Ectodermal cell (in vitro differentiated cells): ENCODE data around the gene ENPP1.

Experiments
- H3K27ac ChIP-seq: 2 replicates; pipeline ENCODE4 v1.7.0; 2013; ENCODE audit warnings: mild to moderate bottlenecking, low read depth, low read length; ENCODE audit not compliant: insufficient read depth, poor library complexity, severe bottlenecking
- H3K27me3 ChIP-seq: 2 replicates; pipeline ENCODE4 v1.7.0; 2013; ENCODE audit warnings: mild to moderate bottlenecking, low read length; ENCODE audit not compliant: insufficient read depth, control insufficient read depth, poor library complexity, severe bottlenecking
- H3K36me3 ChIP-seq: one replicate; pipeline ENCODE4 v1.7.0; 2013; ENCODE audit warnings: low read length; ENCODE audit not compliant: control insufficient read depth, insufficient read depth
- H3K4me1 ChIP-seq: one replicate; pipeline ENCODE4 v1.7.0; 2013; ENCODE audit warnings: low read length; ENCODE audit not compliant: control insufficient read depth, insufficient read depth
- H3K4me3 ChIP-seq: 2 replicates; pipeline ENCODE4 v1.7.0; 2013; ENCODE audit warnings: low read depth, low read length, control low read depth; ENCODE audit not compliant: insufficient read depth
- H3K9me3 ChIP-seq: 2 replicates; pipeline ENCODE4 v1.7.0; 2013; ENCODE audit warnings: mild to moderate bottlenecking, low read length, moderate library complexity; ENCODE audit not compliant: control insufficient read depth
- WGBS, 2 experiments: methylation state at CpG; one replicate each; pipeline ENCODE4 v1.1.7; 2013; ENCODE audit warnings: missing lambda C conversion rate in 2 of 2; 5-methylcytosine and 5-hydroxymethylcytosine counted together

The ENPP1 gene

GRCh38 chr6:131825946-131826345 lies 18.1 kb downstream of the ENPP1 start:
- Histone ChIP-seq H3K4me1 (no peaks in the 10 kb centered on the region), H3K9me3 (no peaks in the 10 kb centered on the region), H3K36me3 (no peaks in the 10 kb centered on the region), H3K4me3 (no peak overlapping the region), H3K27ac (no peak overlapping the region), H3K27me3 (no peaks in the 10 kb centered on the region)
- WGBS, 2 experiments: 90 to 92% methylated on average over 1 of the region's 1 CpG

- Histone ChIP-seq H3K27me3 (no peaks in the 10 kb centered on the region), H3K4me3 (no peak overlapping the region), H3K9me3 (no peaks in the 10 kb centered on the region), H3K36me3 (no peaks in the 10 kb centered on the region), H3K4me1 (no peaks in the 10 kb centered on the region), H3K27ac (no peak overlapping the region)
- 96 to 98% methylated on average over 6 to 7 of the region's 7 CpGs for WGBS, 2 experiments
Measured at GRCh38 chr6:131828080-131828479, 20.3 kb downstream of the ENPP1 start.

GRCh38 chr6:131828951-131829350 lies 21.1 kb downstream of the ENPP1 start:
- Histone ChIP-seq H3K27ac (no peak overlapping the region), H3K27me3 (no peaks in the 10 kb centered on the region), H3K9me3 (no peaks in the 10 kb centered on the region), H3K4me1 (no peaks in the 10 kb centered on the region), H3K36me3 (no peaks in the 10 kb centered on the region), H3K4me3 (no peak overlapping the region)
- 97 to 100% methylated on average over 1 to 2 of the region's 2 CpGs for WGBS, 2 experiments

- H3K4me1 ChIP-seq: no peaks in the 10 kb centered on the region
- H3K27me3 ChIP-seq: no peaks in the 10 kb centered on the region
- no peak overlapping the region for H3K4me3 ChIP-seq
- WGBS, 2 experiments: 87 to 94% methylated on average over 3 to 4 of the region's 4 CpGs
- H3K36me3 ChIP-seq: no peaks in the 10 kb centered on the region
- H3K27ac ChIP-seq: no peak overlapping the region
- H3K9me3 ChIP-seq: no peaks in the 10 kb centered on the region
Measured at GRCh38 chr6:131831392-131831791, 23.6 kb downstream of the ENPP1 start.

- Histone ChIP-seq H3K27ac (no peak overlapping the region), H3K4me3 (no peak overlapping the region)
- 86% methylated on average over 1 of the region's 1 CpG; no CpG with 5 or more reads in 1 of the 2 experiments for WGBS, 2 experiments
Measured at GRCh38 chr6:131831886-131832285, 24.1 kb downstream of the ENPP1 start.

GRCh38 chr6:131832363-131832762 lies 24.5 kb downstream of the ENPP1 start:
- no peaks in the 10 kb centered on the region for H3K4me1 ChIP-seq
- 88 to 95% methylated on average over 1 of the region's 1 CpG for WGBS, 2 experiments
- no peak overlapping the region for H3K27ac ChIP-seq
- H3K27me3 ChIP-seq: no peaks in the 10 kb centered on the region
- no peak overlapping the region for H3K4me3 ChIP-seq
- H3K36me3 ChIP-seq: no peaks in the 10 kb centered on the region
- no peaks in the 10 kb centered on the region for H3K9me3 ChIP-seq

More at GRCh38 chr6:131831886-131832285, 24.1 kb downstream of the ENPP1 start:
- Histone ChIP-seq H3K4me1 (no peaks in the 10 kb centered on the region), H3K9me3 (no peaks in the 10 kb centered on the region), H3K27me3 (no peaks in the 10 kb centered on the region), H3K36me3 (no peaks in the 10 kb centered on the region)

- Histone ChIP-seq H3K27me3 (no peaks in the 10 kb centered on the region), H3K4me1 (no peaks in the 10 kb centered on the region), H3K4me3 (no peak overlapping the region), H3K9me3 (no peaks in the 10 kb centered on the region), H3K36me3 (no peaks in the 10 kb centered on the region), H3K27ac (no peak overlapping the region)
- WGBS, 2 experiments: 91 to 100% methylated on average over 1 of the region's 1 CpG
Measured at GRCh38 chr6:131838051-131838450, 30.2 kb downstream of the ENPP1 start.

GRCh38 chr6:131839388-131839787 lies 31.6 kb downstream of the ENPP1 start:
- Histone ChIP-seq H3K9me3 (no peaks in the 10 kb centered on the region), H3K4me3 (no peak overlapping the region), H3K4me1 (no peaks in the 10 kb centered on the region), H3K36me3 (no peaks in the 10 kb centered on the region), H3K27me3 (no peaks in the 10 kb centered on the region), H3K27ac (no peak overlapping the region)

- H3K9me3 ChIP-seq: no peaks in the 10 kb centered on the region
- no peak overlapping the region for H3K4me3 ChIP-seq
- H3K36me3 ChIP-seq: no peaks in the 10 kb centered on the region
- WGBS, 2 experiments: 95 to 96% methylated on average over 7 of the region's 7 CpGs
- no peaks in the 10 kb centered on the region for H3K4me1 ChIP-seq
- no peak overlapping the region for H3K27ac ChIP-seq
- no peaks in the 10 kb centered on the region for H3K27me3 ChIP-seq
Measured at GRCh38 chr6:131840441-131840840, 32.6 kb downstream of the ENPP1 start.

GRCh38 chr6:131840936-131841583 lies 33.2 kb downstream of the ENPP1 start:
- Histone ChIP-seq H3K27ac (no peak overlapping the region), H3K36me3 (no peaks in the 10 kb centered on the region), H3K9me3 (no peaks in the 10 kb centered on the region), H3K4me1 (no peaks in the 10 kb centered on the region), H3K27me3 (no peaks in the 10 kb centered on the region), H3K4me3 (no peak overlapping the region)
- WGBS, 2 experiments: 85 to 91% methylated on average over 4 to 5 of the region's 5 CpGs

GRCh38 chr6:131843768-131844167 lies 35.9 kb downstream of the ENPP1 start:
- Histone ChIP-seq H3K4me1 (no peaks in the 10 kb centered on the region), H3K9me3 (no peaks in the 10 kb centered on the region), H3K27me3 (no peaks in the 10 kb centered on the region), H3K4me3 (no peak overlapping the region), H3K36me3 (no peaks in the 10 kb centered on the region), H3K27ac (no peak overlapping the region)
- 89 to 95% methylated on average over 2 of the region's 2 CpGs for WGBS, 2 experiments
